Mammary epithelial cell (primary cell): ENCODE data around the gene CLEC2D.

Experiments
- EZH2 ChIP-seq: IDR thresholded peaks from 2 replicates; pipeline ENCODE4 v1.6.1; 2012; ENCODE audit warnings: low read length, inconsistent platforms, borderline replicate concordance
- TF ChIP-seq, protein P1 (sequence below), 2 donors: IDR thresholded peaks in 1 of 2; conservative IDR thresholded peaks in 1 of 2; 2 replicates each; pipeline ENCODE4 v1.5.1; 2011 to 2012; ENCODE audit warnings: inconsistent platforms in 2 of 2, low read length in 2 of 2, mild to moderate bottlenecking in 2 of 2, control low read depth in 1 of 2, low read depth in 1 of 2; ENCODE audit not compliant: insufficient read depth in 1 of 2; ENCODE audit errors: extremely low read depth in 1 of 2

DNA sequence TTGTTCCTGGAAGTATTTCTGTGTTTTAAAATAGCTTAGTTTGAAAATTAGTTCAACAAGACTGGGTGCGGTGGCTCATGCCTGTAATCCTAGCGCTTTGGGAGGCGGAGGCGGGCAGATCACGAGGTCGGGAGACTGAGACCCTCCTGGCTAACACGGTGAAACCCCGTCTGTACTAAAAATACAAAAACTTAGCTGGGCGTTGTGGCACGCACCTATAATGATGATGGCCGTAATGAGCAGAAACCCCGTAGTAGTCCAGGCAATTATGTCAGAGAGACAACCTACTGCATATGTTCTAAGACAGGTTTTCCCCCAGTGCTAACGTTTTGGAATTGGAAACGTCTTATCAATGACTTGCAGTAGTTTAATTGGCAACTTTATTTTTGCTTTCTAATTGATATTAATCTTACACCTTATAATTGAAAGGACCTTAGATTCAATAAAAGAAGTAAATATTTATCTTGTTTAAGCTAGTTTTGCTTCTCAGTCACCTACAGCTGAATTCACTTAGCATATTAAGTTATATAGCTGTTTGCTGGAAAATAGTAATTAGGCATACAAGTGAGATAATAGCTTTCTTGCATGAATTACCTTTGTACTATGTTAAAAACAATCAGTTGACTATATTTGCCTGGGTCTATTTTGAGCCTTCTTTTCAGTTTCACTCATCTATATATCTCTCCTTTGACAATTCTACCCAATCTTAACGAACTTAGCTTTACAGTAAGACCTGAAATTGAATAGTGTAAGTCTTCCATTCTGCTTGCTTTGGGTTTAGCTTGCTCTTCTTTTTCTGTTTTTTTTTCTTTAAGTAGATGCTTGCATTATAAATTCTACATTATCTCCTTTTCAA is 47.8 kb downstream of the CLEC2D start:
- TF ChIP-seq, protein P1, sequence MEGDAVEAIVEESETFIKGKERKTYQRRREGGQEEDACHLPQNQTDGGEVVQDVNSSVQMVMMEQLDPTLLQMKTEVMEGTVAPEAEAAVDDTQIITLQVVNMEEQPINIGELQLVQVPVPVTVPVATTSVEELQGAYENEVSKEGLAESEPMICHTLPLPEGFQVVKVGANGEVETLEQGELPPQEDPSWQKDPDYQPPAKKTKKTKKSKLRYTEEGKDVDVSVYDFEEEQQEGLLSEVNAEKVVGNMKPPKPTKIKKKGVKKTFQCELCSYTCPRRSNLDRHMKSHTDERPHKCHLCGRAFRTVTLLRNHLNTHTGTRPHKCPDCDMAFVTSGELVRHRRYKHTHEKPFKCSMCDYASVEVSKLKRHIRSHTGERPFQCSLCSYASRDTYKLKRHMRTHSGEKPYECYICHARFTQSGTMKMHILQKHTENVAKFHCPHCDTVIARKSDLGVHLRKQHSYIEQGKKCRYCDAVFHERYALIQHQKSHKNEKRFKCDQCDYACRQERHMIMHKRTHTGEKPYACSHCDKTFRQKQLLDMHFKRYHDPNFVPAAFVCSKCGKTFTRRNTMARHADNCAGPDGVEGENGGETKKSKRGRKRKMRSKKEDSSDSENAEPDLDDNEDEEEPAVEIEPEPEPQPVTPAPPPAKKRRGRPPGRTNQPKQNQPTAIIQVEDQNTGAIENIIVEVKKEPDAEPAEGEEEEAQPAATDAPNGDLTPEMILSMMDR (conservative IDR thresholded peaks at IDR 0.05 in 1 of 2, IDR thresholded peaks at IDR 0.05 in 1 of 2; ENCODE audit: extremely low read depth in 1 of 2, insufficient read depth in 1 of 2, low read depth in 1 of 2, low read length in 2 of 2): no peak
- TF ChIP-seq EZH2: no peak
